ENCODE measurements around the gene WDR64.

GRCh38 chr1:241789061-241789460, 137.0 kb downstream of the WDR64 start:
- TF ChIP-seq CTCF (IDR thresholded peaks at IDR 0.05) (no peak), POLR2A (IDR thresholded peaks at IDR 0.05) (no peak)

All from testis (tissue), 2 donors.